PC-3 (cell line): Measurements from ENCODE around the gene ATP11C.

Experiments used
- CTCF ChIP-seq: fragments of 300-600 bp; sonication (generic); conservative IDR thresholded peaks from 2 replicates; pipeline ENCODE4 v1.5.1; 2017; ENCODE audit warnings: antibody characterized with exemption, low read depth, mild to moderate bottlenecking, low read length
- EZH2 ChIP-seq: fragments of 300-600 bp; sonication (generic); IDR thresholded peaks from one replicate; pipeline ENCODE4 v1.6.1; 2017; ENCODE audit warnings: antibody characterized with exemption, mild to moderate bottlenecking, low read length; ENCODE audit not compliant: unreplicated experiment
- EZH2phosphoT487 ChIP-seq: fragments of 300-600 bp; sonication (generic); IDR thresholded peaks from 2 replicates; pipeline ENCODE4 v1.6.1; 2018; ENCODE audit warnings: mild to moderate bottlenecking, antibody characterized with exemption, low read length, borderline replicate concordance

- TF ChIP-seq CTCF (no peak), EZH2phosphoT487 (no peak), EZH2 (no peak)
Observed at GRCh38 chrX:139898334-139898733, 34.5 kb downstream of the ATP11C start.
